Stimulated activated CD8-positive, alpha-beta memory T cell treated with anti-CD3 and anti-CD28 coated beads, Interleukin-7, amount 100 ng/mL, for 48 hours (primary cell): ENCODE data around the gene NT5C1B.
"Not testable (repeated sequence)": the region's sequence is repeated elsewhere in the genome, so short reads cannot be mapped to it uniquely, and the experiment has no call there.

Source experiments
- DNase-seq, 2 donors: peaks; one replicate each; pipeline ENCODE4 v3.0.0-alpha.2; 2020; ENCODE audit warnings: low read depth in 1 of 2; ENCODE audit errors: extremely low read depth in 1 of 2

The NT5C1B gene

DNA sequence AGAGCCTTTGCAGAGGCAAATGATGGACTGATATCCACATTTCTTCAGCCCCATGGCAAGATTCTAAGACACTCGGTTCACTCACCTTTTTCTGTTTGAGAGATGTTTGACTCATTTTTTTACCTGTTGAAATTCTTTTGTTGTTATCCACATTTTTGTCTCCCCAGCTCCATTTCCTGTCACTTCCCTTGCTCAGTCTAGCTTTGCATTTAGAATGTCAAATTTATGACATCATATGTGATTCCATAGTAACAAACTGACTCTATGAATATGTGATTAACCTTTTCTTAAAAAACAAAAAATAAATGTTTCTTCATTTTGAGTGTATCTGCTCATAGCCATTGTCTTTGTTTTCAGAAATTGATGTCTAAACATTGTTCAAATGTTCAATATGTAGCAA, at the start of gene NT5C1B:
NT5C1B (minus strand) TSS at position 216 of the 400 bp plus-strand sequence; CDS start at position 115, 101 bp downstream.
- no peak for DNase-seq

DNA sequence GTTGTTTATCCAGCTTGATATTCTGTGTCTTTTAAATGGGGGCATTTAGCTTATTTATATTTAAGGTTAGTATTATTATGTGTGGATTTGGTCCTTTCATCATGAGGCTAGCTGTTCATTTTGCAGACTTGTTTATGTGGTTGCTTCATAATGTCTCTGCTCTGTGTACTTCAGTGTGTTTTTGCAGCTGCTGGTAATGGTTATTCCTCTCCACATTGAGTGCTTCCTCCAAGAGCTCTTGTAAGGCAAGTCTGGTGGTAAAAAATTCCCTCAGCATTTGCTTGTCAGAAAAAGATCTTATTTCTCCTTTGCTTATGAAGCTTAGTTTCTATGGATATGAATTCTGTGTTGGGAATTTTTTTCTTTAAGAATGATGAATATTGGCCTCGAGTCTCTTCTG, 47.8 kb upstream of the NT5C1B start:
- no peak for DNase-seq

DNA sequence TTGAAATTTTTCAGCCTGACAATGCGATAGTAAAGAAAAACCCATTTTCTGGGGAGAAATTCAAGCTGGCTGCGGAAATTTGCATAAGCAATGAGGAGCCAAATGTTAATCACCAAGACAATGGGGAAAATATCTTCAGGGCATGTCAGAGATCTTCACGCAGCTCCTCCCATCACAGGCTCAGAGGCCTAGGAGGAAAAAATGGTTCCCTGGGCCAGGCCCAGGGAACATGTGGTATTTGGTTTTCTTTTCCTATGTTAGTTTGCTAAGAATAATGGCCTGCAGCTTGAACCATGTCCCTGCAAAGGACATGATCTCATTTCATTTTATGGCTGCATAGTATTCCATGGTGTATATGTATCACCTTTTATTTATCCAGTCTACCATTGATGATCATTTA, 43.3 kb upstream of the NT5C1B start:
- DNase-seq: not testable (repeated sequence)

DNA sequence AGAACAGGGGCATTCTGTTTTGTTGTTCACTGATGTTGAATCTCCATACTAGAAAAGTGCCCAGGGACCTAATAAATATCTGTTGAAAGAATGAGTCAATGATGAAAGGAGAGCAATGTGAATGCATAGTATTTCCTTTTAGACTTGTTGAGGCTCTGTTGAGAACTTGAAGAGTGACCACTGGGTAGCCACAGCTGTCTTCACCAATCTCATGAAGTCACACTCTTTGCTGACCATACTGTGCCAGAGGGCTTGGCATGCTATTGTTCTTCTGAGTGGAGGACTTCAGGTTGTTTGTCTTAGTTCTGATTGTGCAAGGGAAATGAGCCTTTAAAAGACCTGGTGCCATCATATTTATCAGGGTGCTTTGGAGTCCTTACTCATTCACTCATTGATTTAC, 41.6 kb upstream of the NT5C1B start:
- no peak for DNase-seq

DNA sequence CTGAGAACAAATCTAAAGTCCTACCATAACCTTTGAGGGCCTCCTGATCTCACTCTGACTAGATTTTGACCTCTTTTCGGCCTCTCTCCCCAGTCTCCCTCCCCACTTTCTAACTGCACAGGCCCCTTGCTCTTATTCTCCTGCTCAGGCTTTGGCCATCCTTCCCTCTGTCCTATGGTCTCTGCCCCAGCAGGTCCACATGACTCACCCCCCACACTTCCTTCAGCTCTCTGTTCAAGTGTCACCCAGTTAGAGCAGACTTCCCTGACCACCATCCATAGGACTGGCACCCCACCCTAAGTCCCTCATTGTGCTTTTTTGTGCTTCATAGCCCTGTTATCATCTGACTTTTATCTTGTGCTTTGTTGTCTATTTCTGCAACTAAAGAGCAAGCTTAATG, 41.2 kb upstream of the NT5C1B start:
- DNase-seq: no peak

DNA sequence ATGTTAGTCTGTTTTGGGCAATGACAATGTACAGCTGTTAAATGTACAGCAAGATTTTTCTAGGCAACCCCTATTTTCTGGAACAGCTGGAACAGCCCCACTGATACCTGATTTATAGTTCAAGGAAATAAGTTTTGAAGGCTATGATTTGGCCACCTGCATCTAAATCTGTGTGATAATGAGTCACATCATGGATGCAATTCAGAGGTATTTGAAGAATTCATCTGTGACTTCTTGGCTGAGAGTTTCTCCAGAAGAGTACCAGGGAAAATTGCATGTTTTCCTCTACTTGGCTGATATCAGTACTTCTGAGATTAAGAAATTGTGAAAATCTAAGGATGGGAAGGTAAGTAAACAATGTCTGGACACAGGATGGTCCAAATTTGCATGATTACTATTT, 40.7 kb upstream of the NT5C1B start:
- DNase-seq: no peak

DNA sequence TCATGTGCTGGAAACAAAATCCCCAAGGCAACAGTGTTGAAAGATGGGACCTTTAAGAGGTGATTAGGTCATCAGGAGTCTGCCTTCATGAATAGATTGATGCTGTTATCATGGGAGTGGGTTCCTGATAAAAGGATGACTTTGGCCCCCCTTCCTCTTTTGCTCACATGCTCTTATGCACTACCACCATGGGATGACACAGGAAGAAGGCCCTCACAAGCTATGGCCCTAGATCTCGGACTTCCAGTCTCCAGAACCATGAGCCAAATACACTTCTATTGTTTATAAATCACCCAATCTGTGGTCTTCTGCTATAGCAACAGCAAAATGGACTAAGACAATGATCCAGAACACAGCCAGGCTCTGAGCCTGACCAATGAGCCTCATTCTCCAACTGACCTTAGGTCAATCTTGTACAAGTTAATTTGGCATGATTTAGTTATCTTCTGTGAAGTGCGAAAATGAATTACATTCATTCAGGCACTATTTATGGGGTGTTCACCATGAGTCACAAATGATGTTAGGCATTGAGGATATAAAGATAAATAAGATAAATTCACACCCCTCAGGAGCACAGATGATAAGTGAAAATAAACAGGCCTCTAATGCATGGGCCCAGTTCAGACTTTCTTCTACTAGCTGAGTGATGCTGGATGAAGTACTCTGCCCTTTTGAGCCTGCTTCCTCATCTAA, 37.7 kb upstream of the NT5C1B start:
- DNase-seq: no peak

DNA sequence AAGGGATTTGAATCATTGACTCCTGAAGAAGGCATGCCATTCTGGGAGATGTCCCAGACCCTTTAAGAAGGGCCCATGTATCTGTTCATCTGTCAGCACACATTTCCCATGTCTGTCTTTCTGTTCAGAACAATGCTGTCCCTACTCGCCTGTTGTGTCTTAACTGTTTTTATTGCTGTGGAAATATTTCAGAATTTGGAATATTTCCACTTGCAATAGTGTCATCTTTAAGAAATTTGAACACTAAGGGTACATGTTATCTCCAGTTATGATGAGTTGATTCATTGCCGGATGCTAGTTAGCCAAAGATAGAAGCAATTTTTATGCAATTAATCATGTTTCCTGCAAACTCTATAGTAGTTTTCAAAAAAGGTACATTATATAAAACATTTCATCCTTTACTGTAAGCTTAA, 36.9 kb upstream of the NT5C1B start:
- no peak for DNase-seq

DNA sequence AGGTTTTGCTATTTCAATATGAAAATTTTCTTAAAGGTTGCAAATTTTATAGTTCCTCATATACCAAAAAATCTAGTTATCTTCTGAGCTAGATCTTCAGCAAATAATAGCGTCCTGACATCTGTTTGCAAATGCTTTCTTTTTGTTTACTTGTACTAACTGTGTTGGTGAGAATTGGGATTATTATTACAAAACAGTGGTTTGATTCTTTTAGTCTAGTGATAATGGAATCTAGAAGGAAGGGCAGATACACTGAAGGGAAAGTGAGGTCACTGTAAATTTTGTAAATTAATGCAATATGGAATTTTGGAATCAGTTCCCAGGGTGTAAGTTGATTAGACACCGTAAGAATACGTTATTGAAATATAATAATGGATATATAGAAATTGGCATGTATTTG, 36.2 kb upstream of the NT5C1B start:
- no peak for DNase-seq

DNA sequence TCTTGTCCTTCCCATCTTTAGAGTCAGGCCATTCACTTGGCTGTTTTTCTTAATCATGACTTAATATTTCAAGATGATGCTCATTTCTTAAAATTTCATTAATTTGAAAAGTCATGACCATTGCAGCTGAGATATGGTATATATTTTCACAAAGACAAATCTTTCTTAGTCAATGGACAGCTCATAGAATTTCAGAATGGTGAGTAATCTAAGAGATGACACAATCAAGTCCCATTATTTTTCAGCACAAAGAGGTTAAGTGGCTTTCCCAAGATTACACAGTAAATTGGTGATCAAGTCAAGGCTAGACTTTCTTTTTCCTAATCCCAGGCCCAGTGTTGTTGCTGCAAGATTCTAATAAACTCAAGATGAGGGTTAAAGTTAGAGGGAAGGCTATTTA, 34.4 kb upstream of the NT5C1B start:
- DNase-seq: no peak

DNA sequence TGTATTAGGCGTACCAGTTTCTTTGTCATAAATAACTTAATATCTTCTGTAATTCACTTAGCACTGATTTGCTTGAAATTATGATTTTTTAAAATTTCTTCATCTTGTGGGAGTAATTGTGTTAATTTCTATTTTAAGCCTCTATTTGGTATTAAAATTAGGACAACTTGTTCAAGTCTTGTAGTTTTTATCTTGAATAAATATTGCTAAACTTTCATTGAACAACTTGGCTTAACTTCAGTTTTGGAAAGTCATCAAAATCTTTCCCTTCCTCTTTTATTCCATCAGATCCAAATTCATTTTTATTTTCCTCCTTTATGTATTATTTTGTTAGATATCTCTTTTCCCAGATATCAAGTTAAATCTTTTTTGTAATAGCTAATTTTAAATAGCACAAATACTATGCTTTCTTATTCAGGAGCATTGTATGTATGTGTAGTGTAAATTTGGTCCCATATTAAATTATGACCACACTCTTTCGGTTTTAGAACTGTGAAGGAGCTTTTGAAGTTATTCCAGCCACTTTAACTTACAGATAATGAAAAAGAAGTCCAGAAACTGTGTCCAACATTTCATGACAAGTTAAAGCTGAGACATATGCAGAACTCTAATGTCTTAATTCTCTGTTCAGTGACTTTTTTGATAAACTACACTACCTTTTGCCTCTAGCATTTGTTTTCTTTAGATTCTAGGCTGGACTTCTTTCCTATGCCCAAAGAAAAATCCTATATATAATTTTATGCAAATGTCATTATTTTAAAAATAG, 31.7 kb upstream of the NT5C1B start:
- no peak for DNase-seq

DNA sequence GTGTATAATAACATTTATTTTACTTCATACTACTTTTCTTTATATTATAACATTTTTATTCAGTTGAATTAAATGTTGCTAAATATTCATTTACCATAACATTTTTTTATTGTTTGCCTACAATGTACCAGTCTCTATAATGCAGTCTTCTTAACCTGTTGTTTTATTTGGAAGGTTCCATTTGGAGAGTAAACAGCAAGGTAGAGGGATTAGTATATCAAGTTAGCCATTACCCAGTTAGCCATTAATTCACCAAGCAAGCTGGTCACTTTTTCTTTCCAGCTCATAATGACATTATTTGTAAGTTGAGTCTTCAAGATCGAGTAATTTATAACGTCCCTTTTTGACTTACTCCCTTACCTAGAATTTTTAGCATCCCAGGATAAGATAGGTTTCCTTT, 29.7 kb upstream of the NT5C1B start:
- DNase-seq: no peak

DNA sequence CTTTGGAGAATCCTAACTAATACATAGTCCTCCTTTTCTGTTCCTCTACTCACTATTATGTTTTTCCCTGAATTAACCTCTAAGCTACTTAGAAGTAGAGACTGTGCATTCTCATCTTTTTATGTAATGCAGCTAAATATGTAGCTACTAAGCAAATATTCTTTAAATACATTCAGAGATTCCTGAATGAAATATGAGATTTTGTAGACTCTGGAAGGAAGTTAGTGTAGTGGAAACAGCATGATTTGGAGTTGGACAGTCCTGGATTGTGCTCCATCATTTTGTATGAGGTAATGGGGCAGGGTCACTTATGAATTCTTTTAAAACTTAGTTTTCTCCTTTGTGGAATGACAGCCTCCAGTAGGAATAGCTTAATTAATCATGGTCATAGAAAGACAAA, 24.7 kb upstream of the NT5C1B start:
- DNase-seq: no peak

DNA sequence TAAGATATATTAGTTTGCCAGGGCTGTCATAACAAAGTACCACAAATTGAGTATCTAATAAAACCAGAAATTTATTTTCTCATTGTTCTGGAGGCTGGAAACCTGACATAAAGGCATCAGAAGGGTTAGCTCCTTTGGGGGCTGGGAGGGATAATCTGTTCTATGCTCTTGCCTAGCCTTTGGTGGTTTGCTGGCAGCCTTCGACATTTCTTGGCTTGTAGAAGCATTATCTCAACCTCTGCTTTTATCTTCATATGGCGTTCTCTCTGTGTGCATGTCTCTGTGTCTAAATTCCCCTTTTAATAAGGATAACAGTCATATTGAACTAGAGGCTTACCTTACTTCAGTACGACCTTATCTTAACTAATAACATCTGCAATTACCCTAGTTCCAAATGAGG, 22.8 kb upstream of the NT5C1B start:
- no peak for DNase-seq

DNA sequence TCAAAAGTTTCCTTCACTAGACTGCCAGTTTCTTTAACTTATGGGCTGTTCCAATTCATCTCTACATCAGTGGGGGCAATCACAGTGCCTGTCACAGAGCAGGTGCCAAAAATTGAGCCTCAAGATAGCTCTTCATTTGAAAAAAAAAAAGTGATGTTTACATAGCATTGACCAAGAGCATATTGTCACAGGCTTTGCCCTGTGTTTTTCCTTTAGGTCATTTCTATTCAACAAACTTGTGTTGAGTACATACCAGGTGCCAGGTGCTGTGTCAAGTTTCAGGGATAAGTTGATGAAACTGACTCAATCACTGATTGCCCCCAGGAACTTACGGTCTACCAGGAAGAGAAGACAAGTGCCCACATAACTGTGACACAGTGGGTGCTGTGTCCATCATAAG, 22.2 kb upstream of the NT5C1B start:
- DNase-seq: no peak

DNA sequence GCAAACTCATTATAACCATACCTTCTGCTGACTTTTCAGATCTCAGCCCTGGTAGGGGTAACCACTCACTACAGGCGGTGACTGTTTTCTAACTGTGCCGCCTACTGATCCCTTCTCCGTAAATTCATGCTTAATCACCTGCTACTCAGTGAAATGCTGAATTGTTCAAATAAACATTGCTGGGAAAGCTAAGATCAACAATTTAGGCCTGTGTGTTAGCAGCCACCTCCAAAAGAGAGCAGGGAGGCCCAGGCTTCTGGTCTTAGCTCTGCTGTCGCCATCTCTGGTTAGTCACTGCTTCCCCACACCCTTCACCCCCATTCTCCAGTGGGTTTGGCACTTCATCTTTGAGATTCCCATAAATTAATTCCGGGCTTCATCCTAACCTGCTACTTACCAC, 21.8 kb upstream of the NT5C1B start:
- DNase-seq: no peak

DNA sequence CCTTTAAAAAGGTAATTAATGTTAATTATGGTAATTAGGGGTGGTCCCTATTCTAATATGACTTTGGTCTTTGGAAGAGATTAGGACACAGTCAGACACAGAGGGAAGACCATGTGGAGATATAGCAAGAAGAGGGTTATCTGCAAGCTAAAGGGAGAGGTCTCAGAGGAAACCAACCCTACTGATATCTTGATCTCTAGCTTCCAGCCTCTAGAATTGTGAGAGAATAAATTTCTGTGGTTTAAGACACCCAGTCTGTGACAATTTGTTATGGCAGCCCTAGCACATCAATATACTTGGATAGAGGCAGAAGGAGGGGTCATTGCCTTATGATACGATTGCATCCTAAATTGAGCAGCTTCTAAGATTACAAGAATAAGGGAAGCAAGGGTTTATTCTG, 21.3 kb upstream of the NT5C1B start:
- DNase-seq: no peak

DNA sequence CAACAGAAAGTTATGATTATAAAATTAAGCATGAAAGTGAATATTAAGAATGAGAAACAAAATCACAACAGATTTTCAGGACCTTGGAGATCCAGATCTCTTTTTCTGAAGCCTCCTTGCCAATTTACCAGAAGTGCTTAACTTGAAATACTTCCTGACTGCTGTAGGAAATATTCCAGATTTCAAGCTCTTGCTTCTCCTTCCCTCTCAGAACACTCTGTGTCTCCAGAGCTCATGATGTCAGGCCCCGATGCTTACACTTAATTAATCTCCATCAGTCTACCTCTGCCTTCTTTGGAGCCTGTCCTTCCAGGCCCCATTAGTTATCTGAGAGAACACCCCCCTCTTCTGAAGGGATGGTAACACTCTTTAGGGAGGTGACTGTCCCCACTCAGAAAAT, 20.7 kb upstream of the NT5C1B start:
- DNase-seq: no peak

DNA sequence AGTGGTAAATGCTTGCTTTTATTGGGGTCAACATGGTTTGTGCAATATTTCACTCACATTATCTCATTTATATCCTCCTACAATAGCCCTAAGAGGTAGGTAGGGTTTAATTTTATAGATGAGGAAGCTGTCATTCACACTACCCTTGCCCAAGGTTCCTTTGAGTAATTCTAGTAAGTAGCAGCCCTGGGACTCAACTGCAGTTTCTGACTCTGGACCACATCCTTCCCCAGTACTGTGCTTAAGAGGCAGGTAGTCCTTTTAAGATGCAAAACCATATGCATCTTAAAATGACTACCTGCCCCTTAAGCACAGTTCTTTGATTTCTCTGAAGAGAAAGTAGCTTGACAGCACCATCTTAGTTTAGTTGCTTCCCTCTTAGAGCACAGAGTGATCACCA, 15.7 kb upstream of the NT5C1B start:
- no peak for DNase-seq

DNA sequence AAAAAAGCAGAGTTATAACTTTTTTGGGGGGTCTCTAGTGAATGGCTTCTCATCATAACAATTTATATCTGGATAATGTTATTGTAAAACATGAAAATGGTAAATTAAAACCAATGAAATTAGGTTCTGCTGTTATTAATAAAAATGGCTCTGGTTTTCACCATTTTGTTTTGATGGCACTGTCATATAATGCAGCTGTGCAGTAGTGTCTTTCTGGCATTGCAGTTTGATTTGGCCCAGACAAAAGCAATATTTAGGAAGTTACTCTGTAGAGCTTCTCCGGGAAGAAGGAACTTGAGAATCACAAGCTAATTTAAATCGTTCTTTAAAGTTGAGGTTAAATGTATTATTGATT, 15.1 kb upstream of the NT5C1B start:
- DNase-seq: no peak

DNA sequence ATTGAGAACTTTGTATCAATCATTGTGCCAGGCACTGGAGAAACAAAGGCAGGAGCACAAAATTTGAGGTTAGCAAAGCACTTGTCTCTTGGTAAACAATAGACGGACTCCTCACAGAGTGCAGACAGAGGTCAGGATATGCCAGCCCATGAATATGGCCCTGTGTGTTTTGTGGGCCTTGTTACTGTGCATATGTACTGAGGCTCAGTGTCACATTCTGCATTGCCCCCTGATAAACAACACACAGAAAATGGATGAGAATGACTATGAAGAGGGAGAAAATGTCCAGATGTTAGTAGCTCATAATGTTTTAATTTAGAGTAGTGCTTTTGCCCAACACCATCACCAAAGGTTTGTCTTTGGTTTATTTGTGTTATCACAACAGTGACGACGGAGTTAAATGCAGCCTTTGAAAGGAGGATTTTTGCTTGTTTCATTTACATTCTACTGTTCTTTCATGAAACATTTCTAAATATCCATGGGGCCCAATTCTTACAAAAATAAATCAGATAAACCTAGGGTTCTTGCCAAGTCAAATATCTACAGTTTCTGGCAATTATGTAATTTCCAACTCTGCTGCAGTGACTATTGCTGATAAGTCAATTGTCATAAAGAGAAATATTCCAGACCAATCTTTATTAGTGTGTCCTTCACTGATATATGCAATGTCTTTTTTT, 14.6 kb upstream of the NT5C1B start:
- no peak for DNase-seq

DNA sequence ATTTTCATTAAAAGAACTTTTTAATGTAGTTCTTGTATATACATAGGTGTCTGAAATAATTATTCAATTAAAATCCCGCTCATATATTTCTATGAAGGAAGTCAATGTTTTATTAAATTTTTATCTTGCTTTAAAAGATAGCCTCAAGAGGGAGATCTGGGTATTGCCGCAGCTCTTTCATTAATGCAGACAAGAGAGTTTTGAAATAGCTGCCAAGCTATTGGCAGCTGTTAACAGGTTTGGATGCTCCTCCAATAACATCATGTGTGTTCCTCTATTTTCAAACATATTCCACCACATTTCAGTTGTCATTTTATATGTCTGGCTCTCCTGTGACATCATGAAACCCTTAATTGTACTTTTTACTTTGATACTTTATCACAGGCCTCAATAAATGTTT, 12.9 kb upstream of the NT5C1B start:
- DNase-seq: no peak
